HG03175 (cell line): Measurements from ENCODE around the gene CPEB3.
"Not testable (repeated sequence)": the region's sequence is repeated elsewhere in the genome, so short reads cannot be mapped to it uniquely, and the experiment has no call there.

Experiments
- ATAC-seq: cut with Tn5 transposase; IDR thresholded peaks from one replicate; pipeline ENCODE4 v1.9.1; 2021; ENCODE audit warnings: mild to moderate bottlenecking, moderate library complexity; ENCODE audit not compliant: unreplicated experiment

The CPEB3 gene

DNA sequence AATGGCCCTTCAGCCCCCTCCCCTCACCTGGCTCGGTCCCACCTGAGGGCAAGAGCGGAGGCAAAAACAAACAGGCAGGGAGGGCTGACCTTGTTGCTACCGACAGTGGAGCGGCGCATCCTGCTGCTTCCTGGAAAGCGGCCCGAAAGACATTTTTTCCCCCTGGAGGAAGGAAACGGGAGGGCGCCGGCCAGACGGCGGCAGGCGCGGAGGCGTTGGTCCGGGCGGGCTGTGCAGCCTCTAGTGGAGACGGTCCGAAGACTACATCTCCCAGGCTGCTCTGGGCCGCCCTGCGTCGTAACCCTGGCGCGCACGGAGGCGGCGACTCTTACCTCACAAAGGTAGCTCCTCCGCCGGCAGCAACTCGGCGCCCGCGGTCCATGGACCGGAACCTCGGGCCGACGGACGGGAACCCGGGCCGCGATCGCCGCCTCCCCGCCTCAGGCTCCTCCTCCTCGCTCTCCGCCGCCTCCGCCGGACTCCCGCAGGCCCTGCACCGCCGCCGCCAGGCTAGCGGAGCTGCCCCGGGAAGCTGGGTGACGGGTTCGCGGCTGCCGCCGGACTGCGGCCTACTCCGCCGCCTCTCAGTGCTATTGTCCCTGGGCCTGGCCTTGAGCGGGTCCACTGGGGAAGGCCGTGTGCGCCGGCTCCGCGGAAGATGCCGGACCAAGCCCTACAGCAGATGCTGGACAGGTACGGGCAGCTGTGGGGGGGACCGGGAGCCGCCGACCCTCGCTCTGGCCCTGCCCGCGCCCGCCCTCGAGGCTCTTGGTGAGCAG, at the start of gene CPEB3, which contains the start of gene MARCHF5:
CPEB3 (minus strand) TSS at position 242 of the 779 bp plus-strand sequence. CDS start 50,728 bp downstream, outside the sequence.
MARCHF5 (plus strand) TSS at position 331 of the 779 bp plus-strand sequence; CDS start at position 659, 328 bp downstream.
- ATAC-seq, result peak; percentile 98

DNA sequence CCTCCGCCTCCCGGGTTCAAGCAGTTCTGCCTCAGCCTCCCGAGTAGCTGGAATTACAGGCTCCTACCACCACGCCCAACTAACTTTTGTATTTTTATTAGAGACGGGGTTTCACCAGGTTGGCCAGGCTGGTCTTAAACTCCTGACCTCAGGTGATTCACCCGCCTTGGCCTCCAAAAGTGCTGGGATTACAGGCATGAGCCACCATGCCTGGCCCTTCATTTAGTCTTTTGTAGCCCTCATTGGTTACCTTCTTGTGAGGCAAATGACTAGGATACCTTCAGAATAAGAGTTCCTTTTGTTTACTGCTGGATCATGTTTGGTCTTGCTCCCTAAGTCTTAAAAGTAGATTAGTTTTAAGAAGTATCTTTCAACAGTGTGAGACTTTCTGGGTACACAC, 39.0 kb upstream of the CPEB3 start:
- ATAC-seq, result not testable (repeated sequence)

DNA sequence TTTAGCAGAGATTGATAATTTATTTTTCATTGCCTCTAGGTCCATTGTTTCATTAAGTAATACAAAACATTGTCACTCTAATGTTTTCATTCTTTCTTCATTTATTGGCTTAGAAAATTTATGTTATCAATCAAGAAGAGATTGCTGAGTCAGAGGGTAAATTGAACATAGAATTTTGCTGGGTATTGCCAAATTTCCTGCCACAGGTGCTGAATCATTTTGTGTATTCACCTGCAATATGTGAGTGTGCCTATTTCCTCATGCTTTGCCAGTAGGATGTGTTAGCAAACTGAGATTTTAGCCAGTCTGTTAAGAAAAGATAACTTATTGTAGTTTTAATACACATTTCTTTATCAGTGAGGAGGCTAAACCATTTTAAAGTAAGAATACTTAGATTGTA, 38.1 kb upstream of the CPEB3 start:
- no peak for ATAC-seq

DNA sequence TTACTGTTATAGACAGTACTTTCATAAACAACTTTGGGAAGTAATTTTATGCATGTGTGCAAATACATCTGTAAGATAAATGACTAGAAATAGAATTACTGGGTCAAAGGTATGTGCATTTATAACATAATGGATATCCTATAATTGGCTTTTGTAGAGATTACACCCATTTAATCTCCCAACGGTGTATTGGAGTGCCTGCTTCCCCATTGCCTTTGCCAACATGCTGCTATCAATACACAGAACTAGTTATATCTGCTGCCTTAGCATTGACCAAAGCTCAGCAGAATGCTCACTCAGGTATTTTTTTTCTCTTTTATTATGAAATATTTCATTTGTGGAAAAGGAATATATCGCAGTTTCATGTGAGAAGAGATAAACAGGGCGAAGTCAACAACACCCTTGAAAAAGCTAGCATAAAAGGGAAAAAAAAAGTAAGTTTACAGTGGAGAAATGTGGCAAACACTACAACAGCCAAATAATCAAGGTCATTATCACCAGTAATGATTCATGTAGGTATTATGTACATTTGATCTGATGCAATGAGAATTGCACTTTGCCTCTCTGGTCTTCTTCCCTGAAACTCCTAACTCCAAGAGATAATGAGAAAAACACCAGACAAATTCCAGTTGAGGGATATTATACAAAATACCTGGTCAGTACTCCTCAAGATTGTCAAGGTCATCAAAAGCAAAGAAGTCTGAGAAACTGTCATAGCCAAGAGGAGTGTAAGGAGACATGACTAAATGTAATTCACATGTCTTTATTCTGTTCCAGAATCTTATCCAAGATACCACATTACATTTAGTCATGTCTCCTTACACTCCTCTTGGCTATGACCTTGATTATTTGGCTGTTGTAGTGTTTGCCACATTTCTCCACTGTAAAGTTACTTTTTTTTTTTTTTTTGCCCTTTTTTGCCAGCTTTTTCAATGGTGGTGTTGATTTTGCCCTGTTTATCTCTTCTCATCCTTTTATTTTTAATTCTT, 36.9 kb upstream of the CPEB3 start:
- no peak for ATAC-seq

DNA sequence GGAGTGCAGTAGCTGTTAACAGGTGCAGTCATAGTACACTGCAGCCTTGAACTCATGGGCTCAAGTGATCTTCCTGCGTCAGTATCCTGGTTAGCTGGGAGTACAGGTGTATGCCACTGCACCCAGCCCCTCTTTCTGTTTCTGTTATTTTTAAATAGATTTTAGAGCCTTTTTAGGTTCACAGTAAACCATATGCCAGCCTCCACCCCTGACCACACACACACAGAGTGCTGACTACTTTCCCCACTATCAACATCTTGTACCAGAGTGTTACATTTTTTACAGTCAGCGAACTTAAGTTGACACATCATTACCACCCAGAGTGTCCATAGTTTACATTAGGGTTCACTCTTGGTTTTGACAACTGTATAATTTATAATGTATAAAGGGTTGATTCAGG, 32.2 kb upstream of the CPEB3 start:
- no peak for ATAC-seq

DNA sequence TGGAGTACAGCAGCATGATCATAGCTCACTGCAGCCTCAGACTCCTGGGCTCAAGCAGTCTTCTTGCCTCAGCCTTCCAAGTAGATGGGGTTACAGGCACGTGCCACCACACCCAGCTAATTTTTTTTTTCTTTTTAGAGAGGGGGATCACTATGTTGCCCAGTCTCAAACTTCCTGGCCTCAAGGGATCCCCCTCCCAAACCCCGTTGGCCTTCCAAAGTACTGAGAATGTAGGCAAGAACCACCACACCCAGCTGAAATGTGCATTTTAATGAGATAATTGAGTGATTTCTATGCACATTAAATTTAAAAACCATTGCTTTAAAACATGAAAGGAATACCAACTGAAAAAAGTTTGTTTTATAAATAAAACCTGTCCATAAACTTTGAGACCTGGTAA, 25.7 kb upstream of the CPEB3 start:
- ATAC-seq, result no peak

DNA sequence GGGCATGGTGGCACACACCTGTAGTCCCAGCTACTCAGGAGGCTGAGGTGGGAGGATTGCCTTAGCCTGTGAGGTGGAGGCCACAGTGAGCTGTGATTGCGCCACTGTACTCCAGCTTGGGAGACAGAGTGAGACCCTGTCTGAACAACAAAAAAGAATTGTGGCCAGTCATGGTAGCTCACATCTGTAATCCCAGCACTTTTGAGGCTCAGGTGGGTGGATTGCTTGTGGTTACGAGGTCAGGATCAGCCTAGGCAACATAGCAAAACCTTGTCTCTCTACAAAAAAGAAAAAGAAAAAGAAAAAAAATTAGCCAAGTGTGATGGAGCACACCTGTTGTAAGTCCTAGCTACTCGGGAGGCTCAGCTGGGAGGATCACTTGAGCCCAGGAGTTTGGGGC, 22.9 kb upstream of the CPEB3 start:
- no peak for ATAC-seq

DNA sequence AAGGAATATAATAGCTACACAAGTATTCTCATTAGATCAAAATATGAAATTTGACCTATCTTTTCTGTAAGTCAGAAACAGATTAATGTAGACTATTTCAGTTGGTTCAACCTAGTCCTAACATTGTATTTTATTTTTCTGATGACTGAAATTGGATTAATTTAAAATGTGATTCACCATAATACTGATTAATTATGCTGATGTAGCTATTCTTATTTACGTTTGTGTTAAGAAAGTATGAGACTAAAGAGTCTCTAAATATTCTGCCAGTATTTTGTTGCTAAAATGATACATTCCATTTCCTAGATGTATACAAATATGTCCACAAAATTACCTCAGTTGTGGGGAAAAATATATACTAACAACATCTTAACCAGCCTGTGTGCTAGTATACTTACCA, 18.4 kb upstream of the CPEB3 start:
- no peak for ATAC-seq

DNA sequence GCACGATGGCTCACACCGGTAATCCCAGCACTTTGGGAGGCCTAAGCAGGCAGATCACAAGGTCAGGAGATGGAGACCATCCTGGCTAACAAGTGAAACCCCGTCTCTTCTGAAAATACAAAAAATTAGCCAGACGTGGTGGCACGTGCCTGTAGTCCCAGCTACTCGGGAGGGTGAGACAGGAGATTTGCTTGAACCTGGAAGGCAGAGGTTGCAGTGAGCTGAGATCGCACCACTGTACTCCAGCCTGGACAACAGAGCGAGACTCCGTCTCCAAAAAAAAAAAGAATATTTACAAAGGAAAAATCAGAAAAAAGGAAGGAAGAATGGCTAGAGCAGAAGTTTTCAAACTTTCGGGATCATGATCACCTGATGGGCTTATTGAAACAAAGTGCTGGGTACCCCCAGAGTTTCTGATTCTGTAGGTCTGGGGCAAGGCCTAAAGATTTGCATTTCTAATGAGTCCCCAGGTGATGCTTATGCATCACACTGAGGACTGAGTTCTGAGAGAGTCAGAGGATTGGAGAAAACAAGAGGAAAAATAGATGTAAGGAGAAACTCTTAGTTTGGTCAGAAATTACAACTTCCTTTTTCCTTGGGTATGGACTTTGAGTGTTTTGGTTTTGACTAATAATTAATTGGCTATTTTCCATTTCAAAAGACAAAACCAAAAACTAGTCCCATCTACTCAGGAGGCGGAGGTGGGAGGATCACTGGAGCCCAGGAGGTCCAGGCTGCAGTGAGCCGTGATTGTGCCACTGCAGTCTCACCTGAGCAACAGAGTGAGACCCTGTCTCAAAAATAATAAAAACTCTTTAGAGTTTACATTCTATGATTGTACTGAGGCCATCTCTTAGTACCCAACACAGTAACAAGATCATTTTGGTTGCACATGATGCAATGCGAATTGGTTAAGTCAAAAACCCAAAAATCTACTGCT, 14.5 kb upstream of the CPEB3 start:
- ATAC-seq, result no peak

DNA sequence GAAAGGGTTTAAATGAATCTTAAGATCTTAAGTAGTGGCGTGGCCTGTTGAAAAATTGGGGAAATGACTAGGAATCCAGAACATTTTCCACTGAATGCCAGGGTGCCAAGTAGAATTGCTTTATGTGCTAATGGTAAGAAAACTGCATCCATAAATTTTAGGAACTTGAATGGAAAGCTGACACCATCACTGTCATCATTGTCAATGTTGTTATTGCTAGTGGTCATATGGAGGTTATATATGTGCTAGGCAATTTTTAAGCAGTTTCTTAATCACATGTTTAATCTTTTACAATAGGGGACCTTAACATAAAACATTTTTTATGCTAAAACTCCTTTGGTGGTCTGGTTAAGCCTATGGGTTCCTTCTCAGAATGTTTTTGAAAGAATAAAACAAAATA, 13.2 kb upstream of the CPEB3 start:
- no peak for ATAC-seq

DNA sequence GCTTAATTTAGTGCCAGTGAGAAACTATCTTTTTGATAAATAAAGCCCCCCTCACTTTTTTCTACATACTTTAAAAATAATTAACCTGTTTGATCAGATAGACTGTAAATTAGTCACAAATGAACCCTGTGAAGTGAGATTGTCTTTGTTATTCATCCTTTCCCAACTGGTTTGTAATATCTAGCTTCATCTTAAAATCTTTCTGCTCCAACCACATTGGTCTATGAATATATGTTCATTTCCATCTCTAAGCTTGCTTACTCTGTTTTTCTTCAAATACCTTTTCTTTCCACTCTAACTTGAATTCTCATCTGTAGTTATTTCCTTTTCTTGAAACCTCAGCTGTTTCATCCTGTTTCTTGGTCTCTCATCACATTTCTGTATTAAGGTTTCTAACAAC, 12.2 kb upstream of the CPEB3 start:
- ATAC-seq, result no peak

DNA sequence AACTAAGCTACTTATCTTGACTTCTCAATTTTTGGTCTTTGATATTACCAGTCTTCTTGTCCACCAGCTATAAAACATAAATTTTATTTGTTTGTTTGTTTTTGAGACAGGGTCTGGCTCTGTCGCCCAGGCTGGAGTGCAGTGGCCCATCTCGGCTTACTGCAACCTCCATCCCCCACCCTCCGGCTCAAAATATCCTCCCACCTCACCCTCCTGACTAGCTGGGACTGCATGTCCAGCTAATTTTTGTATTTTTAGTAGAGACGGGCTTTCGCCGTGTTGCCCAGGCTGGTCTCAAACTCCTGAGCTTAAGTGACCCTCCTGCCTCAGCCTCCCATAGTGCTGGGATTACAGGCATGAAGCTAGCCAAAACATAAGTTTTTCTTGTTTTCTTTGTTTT, 7.6 kb upstream of the CPEB3 start:
- ATAC-seq, result no peak

DNA sequence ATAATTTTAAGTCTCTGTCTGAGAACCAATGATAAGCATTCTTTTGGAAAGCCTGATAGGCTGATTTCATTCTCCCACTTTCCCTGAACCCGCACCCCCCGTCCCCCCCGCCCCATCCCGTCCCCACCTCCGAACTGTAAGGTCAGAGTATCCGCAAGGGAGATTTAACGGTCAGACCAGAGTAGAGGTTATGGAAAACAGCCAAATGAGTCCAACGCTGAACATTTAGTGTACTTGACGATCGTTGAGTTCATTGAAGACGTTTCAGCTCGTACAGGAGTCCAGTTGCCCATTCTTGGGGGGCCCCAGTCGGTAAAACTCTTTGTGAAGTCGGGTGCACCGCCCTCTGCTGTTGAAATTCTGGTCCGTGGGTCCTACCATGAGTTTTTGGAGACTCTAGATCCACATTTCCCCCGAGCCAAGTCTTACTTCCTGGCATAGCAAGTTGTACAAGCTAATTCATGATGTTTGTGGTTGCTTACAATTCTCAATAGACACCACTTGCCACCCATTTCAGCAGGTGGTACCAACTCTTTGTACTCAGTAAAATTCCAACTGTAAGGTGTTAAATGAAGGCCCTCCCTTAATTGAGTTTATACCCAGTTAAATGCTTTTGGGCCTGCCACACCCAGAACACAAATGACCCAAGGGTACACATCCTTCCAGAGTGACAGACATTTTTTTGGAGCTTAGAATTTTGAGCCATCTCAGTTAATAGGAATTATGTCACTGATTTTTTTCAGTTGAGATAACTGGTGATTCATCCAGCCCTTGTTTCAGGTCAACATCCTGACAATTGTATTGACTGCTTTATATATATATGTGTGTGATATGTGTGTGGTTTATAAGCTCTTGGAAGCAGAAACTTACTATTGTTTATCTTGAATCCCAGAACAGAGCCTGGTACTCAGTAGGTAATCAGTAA, 1.3 kb upstream of the CPEB3 start:
- ATAC-seq, result no peak

DNA sequence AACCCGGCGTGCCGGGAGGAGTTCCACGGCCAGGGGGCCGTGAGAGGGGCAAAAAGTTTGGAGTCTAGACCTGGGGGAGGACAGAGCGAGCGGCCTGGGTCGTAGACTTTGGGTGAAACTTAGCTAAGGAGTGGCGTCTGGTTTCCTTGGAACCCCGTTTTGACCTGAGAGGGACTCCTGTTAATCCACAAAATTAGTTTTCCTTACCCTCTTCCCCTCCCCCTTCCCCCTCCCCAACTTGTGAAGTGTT, 663 bp upstream of the CPEB3 start:
- no peak for ATAC-seq

DNA sequence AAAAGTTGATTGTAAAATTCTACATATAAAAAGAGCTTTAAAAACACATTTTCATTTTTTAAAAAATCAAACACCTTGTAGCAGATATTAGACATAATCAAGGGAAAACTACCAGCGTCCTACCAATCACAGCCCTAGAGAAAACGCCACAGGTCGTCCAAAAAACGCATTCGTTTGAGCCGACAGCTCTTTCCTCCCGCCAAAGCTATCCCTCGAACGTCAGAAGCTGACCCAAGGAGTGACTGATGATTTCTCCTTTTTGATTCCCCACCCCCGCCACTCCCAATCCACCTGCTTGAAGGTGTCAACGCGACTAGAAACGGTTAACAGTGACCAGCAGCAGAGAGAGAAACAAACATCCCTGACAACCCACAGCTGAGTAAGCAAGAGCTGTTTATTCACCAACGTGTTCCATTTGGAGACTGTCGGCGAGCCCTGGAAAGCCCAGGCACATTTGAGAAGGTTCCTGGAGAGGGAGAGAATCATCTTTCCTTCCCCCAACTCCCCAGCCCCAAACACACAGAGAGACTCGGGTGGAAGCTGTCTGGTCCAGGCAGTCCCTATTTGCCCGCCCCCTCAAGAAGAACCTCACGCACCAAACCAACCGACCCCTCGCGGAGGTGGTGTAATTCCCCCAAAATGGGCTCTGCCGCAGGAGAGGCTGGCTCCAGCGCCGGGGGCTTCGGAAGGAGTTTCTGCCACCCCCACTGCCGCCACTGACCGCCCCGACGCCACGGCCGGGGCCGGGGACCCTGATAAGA, 622 bp downstream of the CPEB3 start:
- no peak for ATAC-seq

DNA sequence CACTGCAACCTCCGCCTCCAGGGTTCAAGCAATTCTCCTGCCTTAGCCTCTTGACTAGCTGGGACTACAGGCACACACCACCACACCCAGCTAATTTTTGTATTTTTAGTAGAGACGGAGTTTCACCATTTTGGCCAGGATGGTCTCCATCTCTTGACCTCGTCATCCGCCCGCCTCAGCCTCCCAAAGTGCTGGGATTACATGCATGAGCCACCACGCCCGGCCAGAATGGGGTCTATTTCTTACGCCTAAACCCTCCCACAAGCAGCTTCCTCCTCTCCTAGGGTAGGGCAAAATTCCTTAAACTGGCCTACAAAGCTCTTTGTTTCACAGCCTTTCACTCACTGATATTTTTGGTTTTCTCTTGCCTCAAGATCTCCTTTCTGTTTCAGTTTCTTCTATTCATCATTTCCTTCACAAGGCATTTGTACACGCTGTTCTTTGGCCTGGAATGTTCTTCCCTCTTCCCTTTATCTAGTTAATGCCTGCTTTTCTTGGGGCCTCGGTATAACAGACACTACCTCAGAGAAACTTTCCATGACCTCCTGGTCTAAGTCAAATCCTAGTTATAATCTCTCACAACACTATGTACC, 6.7 kb downstream of the CPEB3 start:
- no peak for ATAC-seq

DNA sequence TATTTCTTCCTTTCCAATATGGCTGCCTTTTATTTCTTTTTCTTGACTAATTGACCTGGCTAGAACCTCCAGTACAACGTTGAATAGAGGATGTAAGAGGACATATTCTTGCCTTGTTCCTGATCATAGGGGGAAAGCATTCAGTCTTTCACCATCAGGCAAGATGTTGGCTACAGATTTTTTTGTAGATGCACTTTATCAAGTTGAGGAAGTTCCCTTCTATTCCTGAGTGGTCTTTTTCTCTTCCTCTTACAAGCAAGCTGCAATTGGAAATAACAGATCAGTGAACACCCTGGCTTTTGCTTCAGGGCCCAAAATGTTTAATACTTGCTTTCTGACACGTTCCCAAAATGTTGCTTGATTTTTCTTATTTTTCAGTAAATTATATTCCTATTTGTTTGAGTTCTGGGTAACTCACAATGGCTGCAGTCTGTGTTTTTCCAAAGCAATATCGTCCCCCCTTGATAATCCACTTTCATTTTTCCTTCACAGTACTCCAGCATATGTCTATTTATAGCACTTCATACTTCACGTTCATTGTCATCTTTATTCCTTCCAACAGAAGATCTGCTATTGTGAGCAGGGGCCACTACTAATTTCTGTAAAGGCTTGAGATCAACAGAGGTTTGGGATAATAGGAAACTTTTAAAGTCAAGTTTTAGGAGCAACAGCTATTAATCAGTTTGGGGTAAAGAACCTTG, 11.7 kb downstream of the CPEB3 start:
- no peak for ATAC-seq

DNA sequence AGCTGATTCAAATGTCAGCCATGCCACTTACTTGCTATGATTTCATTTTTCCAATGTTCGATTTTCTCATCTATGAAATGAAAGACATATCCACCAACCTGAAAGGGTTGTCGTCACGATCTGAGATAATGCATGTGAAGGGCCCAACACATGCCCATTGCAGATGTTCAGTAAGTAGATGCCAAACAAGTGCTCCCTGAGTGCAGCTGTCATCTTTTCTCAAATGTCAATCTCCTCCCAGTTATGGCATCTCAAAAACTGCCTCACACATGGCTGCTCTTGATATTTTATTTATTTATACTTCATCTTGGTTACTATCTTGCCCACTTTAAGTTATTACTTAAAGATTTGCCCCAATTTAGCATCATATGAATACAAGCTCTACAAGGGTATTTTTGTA, 16.8 kb downstream of the CPEB3 start:
- ATAC-seq, result no peak
